Activated B cell treated with CpG ODN at 0.5 μM for 24 hours (primary cell): Measurements from ENCODE around the gene LUC7L. TPM values are rescaled to one million over a fixed set of nuclear protein-coding genes. Genes with fewer than 3 reads are reported as not detected.

Experiments
- ATAC-seq: fragments of 200-7000 bp; cut with Tn5 transposase; one replicate; pipeline ENCODE4 v1.10.0; 2021; ENCODE audit warnings: low read depth, mild to moderate bottlenecking, moderate library complexity
- CTCF ChIA-PET: fragments of 350-600 bp; sonication (Branson Sonifier 250); formaldehyde crosslinking; loops from one replicate; lab custom pipeline; 2021; ENCODE audit warnings: antibody characterized with exemption; lab: Charles Lee
- POLR2A ChIA-PET: fragments of 350-600 bp; sonication (Branson Sonifier 250); formaldehyde crosslinking; loops from one replicate; lab custom pipeline; 2021; ENCODE audit warnings: antibody characterized with exemption; lab: Charles Lee
- DNase-seq: peaks from one replicate; pipeline ENCODE4 v3.0.0; 2022
- H3K27ac Mint-ChIP-seq: one replicate; pipeline ENCODE4 v1.8.0; 2020; ENCODE audit warnings: mixed read lengths
- H3K27me3 Mint-ChIP-seq: one replicate; pipeline ENCODE4 v1.8.0; 2021; ENCODE audit warnings: mixed read lengths
- H3K36me3 Mint-ChIP-seq: one replicate; pipeline ENCODE4 v1.8.0; 2021; ENCODE audit warnings: low read depth, mixed read lengths
- H3K4me1 Mint-ChIP-seq: one replicate; pipeline ENCODE4 v1.8.0; 2021; ENCODE audit warnings: mixed read lengths
- H3K4me3 Mint-ChIP-seq: one replicate; pipeline ENCODE4 v1.8.0; 2020; ENCODE audit warnings: mild to moderate bottlenecking, mixed read lengths
- H3K9me3 Mint-ChIP-seq: one replicate; pipeline ENCODE4 v1.8.0; 2020; ENCODE audit warnings: mixed read lengths
- CTCF ChIP-seq: fragments of 200-600 bp; IDR thresholded peaks from one replicate; pipeline ENCODE4 v1.8.0; 2022; ENCODE audit warnings: antibody characterized with exemption, mild to moderate bottlenecking
- intact Hi-C: fragments of 100-400 bp; cut with micrococcal nuclease; formaldehyde crosslinking; loops from one replicate; pipeline ENCODE4 v1.15.1; 2024
- total RNA-seq: library from RNA; stranded (reverse); gene quantifications from 2 replicates; pipeline ENCODE4 v1.2.3, GENCODE V29; 2022

The LUC7L gene
- total RNA-seq, 1 donor from 2014 or later, result 100 TPM

- ChIA-PET POLR2A (no interaction called here), CTCF (no interaction called here)
- no peak overlapping the region for H3K27ac Mint-ChIP-seq
- ATAC-seq (no peak), DNase-seq (no peak)
- no peak overlapping the region for H3K4me3 Mint-ChIP-seq
- no peaks in the 10 kb centered on the region for H3K4me1 Mint-ChIP-seq
- H3K9me3 Mint-ChIP-seq, result no peaks in the 10 kb centered on the region
- H3K36me3 Mint-ChIP-seq, result peaks cover 86% of the 10 kb centered on the region
- intact Hi-C loops, result no loop called here
- H3K27me3 Mint-ChIP-seq, result no peaks in the 10 kb centered on the region
- no peak for TF ChIP-seq CTCF
These were observed 34.7 kb downstream of the LUC7L start for GRCh38 chr16:194516-194915.

GRCh38 chr16:193441-193840 lies 35.8 kb downstream of the LUC7L start:
- intact Hi-C loops, result no loop called here
- POLR2A ChIA-PET, result no interaction called here

GRCh38 chr16:192686-193085 lies 36.6 kb downstream of the LUC7L start:
- H3K27ac Mint-ChIP-seq, result no peak overlapping the region
- H3K27me3 Mint-ChIP-seq, result no peaks in the 10 kb centered on the region
- H3K4me1 Mint-ChIP-seq, result no peaks in the 10 kb centered on the region
- H3K9me3 Mint-ChIP-seq, result no peaks in the 10 kb centered on the region
- intact Hi-C loops, result no loop called here
- no peak for TF ChIP-seq CTCF
- peaks cover 84% of the 10 kb centered on the region for H3K36me3 Mint-ChIP-seq
- ChIA-PET POLR2A (no interaction called here), CTCF (interaction anchor here (1.0 kb wide), 1 partner anchor 169 kb away, joined by 3 read pairs; no protein-coding TSS in a partner anchor)
- DNase-seq (no peak), ATAC-seq (no peak)
- no peak overlapping the region for H3K4me3 Mint-ChIP-seq

More at GRCh38 chr16:193441-193840, 35.8 kb downstream of the LUC7L start:
- Mint-ChIP-seq H3K27ac (no peak overlapping the region), H3K4me1 (no peaks in the 10 kb centered on the region), H3K4me3 (no peak overlapping the region), H3K36me3 (peaks cover 86% of the 10 kb centered on the region), H3K27me3 (no peaks in the 10 kb centered on the region), H3K9me3 (no peaks in the 10 kb centered on the region)
- CTCF ChIA-PET, result no interaction called here
- TF ChIP-seq CTCF, result no peak
- DNase-seq, result no peak
- no peak for ATAC-seq

- peaks cover 86% of the 10 kb centered on the region for H3K36me3 Mint-ChIP-seq
- TF ChIP-seq CTCF, result no peak
These were observed 37.4 kb downstream of the LUC7L start for GRCh38 chr16:191831-192230.

GRCh38 chr16:189604-190186 lies 39.6 kb downstream of the LUC7L start:
- no peak for ATAC-seq
- Mint-ChIP-seq H3K4me3 (no peak overlapping the region), H3K27me3 (no peaks in the 10 kb centered on the region), H3K9me3 (no peaks in the 10 kb centered on the region), H3K4me1 (no peaks in the 10 kb centered on the region), H3K36me3 (peaks cover 76% of the 10 kb centered on the region), H3K27ac (no peak overlapping the region)
- DNase-seq, result no peak
- no peak for TF ChIP-seq CTCF
- ChIA-PET CTCF (no interaction called here), POLR2A (no interaction called here)
- intact Hi-C loops, result no loop called here

More at GRCh38 chr16:191831-192230, 37.4 kb downstream of the LUC7L start:
- Mint-ChIP-seq H3K27ac (no peak overlapping the region), H3K27me3 (no peaks in the 10 kb centered on the region), H3K9me3 (no peaks in the 10 kb centered on the region), H3K4me1 (no peaks in the 10 kb centered on the region), H3K4me3 (no peak overlapping the region)
- ChIA-PET POLR2A (interaction anchor here (0.7 kb wide), 2 partner anchors 16 to 337 kb away, joined by 6 to 10 read pairs; no protein-coding TSS in a partner anchor), CTCF (interaction anchor here (1.0 kb wide), 1 partner anchor 170 kb away, joined by 3 read pairs; no protein-coding TSS in a partner anchor)
- no peak for ATAC-seq
- intact Hi-C loops, result no loop called here
- no peak for DNase-seq
